Heart left ventricle (tissue), 13 donors: Measurements from ENCODE around the gene APCDD1.

ENCODE experiments used
- POLR2A ChIP-seq, 2 donors: fragments of 450-650 bp; IDR thresholded peaks; one replicate each; pipeline ENCODE4 v1.6.1; 2017; ENCODE audit warnings: antibody characterized with exemption in 2 of 2, mild to moderate bottlenecking in 2 of 2, moderate library complexity in 2 of 2
- TF ChIP-seq, protein P1 (sequence below), 12 donors: fragments of 200-600 bp; sonication (generic) in 4 of 12; IDR thresholded peaks; one replicate each; pipeline versions ENCODE4 v1.5.0 to v1.8.0; 2018 to 2022; ENCODE audit warnings: antibody characterized with exemption in 12 of 12, mild to moderate bottlenecking in 5 of 12
- donor health status: ischemic (EF 13 %, LVEDD 7.1; RV severe dilation, severe dysfunction).
- donor health status: DM: no; HTN: yes; CAD: no.
- donor health status: DM: no; HTN: no; CAD: no.
- donor health status: ischemic (EF 25% LVEDD 6.9; RV normal size, moderate dysfunction).
- donor health status: ischemic (EF 25% LVEDD 5.7; RV mildly dilated, moderate dysfunction).
- donor health status: ischemic (EF 35%, LVEDD 5.7; RV mildly dilated, moderate dysfunction).
- donor health status: nonischemic (EF 11% LVEDD 7.7; RV severe dilation, severe dysfunction).
- donor health status: DM: yes; HTN: yes; CAD: no.
- donor health status: PGD.
- donor health status: ischemic (EF 29% LVEDD 5.4; RV normal size, mild dysfunction).
- donor health status: nonischemic (EF 23%, LVEDD 6.1; RV moderate dilation, normal function).

DNA sequence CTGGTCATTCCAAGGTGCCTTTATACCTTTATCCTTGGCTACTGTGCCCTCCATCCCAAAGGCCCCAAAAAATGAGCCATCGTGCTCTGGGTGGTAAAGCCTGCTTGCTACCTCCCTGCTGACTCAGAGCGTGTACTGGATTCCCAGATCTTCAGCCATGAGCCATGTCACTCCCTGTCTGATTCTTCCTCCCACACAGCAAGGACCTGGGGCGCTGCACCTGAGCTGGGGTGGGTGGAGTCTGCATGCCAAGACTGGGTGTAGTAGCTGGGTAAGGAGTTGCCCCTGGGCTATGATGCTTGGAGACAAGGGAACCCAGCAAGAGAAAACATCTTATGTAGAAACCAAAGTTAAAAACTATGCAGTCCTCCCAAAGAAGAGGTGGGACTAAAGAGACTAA, 37.2 kb upstream of the APCDD1 start:
- TF ChIP-seq, protein P1, sequence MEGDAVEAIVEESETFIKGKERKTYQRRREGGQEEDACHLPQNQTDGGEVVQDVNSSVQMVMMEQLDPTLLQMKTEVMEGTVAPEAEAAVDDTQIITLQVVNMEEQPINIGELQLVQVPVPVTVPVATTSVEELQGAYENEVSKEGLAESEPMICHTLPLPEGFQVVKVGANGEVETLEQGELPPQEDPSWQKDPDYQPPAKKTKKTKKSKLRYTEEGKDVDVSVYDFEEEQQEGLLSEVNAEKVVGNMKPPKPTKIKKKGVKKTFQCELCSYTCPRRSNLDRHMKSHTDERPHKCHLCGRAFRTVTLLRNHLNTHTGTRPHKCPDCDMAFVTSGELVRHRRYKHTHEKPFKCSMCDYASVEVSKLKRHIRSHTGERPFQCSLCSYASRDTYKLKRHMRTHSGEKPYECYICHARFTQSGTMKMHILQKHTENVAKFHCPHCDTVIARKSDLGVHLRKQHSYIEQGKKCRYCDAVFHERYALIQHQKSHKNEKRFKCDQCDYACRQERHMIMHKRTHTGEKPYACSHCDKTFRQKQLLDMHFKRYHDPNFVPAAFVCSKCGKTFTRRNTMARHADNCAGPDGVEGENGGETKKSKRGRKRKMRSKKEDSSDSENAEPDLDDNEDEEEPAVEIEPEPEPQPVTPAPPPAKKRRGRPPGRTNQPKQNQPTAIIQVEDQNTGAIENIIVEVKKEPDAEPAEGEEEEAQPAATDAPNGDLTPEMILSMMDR (IDR thresholded peaks at IDR 0.05), result no peak
- no peak for TF ChIP-seq POLR2A (IDR thresholded peaks at IDR 0.05)
